ENCODE results near the gene PTBP2.

Gene PTBP2

GRCh38 chr1:96721416-96722160, at the start of gene PTBP2:
Gene PTBP2 (plus strand): TSS chr1:96721784. CDS start chr1:96721865, 81 bp downstream.
- no peak for TF ChIP-seq CTCF (IDR thresholded peaks at IDR 0.05; ENCODE audit: low read depth, low read length)
- no peaks in the 10 kb centered on the region for H3K9me3 ChIP-seq (ENCODE audit: severe bottlenecking)
- DNase-seq = peak; percentile 86
- H3K36me3 ChIP-seq = peaks cover 39% of the 10 kb centered on the region
- H3K27me3 ChIP-seq (ENCODE audit: insufficient read depth, low read depth, severe bottlenecking) = no peaks in the 10 kb centered on the region
- peak within 1 kb of the TSS; percentile 97 for H3K4me3 ChIP-seq (ENCODE audit: low read depth, low read length)
- peak within 1 kb of the TSS; percentile 96 for H3K27ac ChIP-seq

- no peak overlapping the region for H3K27ac ChIP-seq
- no peaks in the 10 kb centered on the region for H3K27me3 ChIP-seq (ENCODE audit: insufficient read depth, low read depth, severe bottlenecking)
- no peak for TF ChIP-seq CTCF (IDR thresholded peaks at IDR 0.05; ENCODE audit: low read depth, low read length)
- H3K9me3 ChIP-seq (ENCODE audit: severe bottlenecking) = no peaks in the 10 kb centered on the region
- no peak overlapping the region for H3K4me3 ChIP-seq (ENCODE audit: low read depth, low read length)
- no peak for DNase-seq
- H3K36me3 ChIP-seq = no peaks in the 10 kb centered on the region
These were observed 46.7 kb upstream of the PTBP2 start for GRCh38 chr1:96674915-96675314.

GRCh38 chr1:96682056-96682455, 39.5 kb upstream of the PTBP2 start:
- no peaks in the 10 kb centered on the region for H3K9me3 ChIP-seq (ENCODE audit: severe bottlenecking)
- TF ChIP-seq CTCF (IDR thresholded peaks at IDR 0.05; ENCODE audit: low read depth, low read length) = no peak
- no peak overlapping the region for H3K27ac ChIP-seq
- no peaks in the 10 kb centered on the region for H3K27me3 ChIP-seq (ENCODE audit: insufficient read depth, low read depth, severe bottlenecking)
- DNase-seq = no peak
- H3K36me3 ChIP-seq = no peaks in the 10 kb centered on the region
- H3K4me3 ChIP-seq (ENCODE audit: low read depth, low read length) = no peak overlapping the region

- H3K4me3 ChIP-seq (ENCODE audit: low read depth, low read length) = no peak overlapping the region
- H3K9me3 ChIP-seq (ENCODE audit: severe bottlenecking) = no peaks in the 10 kb centered on the region
- TF ChIP-seq CTCF (IDR thresholded peaks at IDR 0.05; ENCODE audit: low read depth, low read length) = no peak
- no peaks in the 10 kb centered on the region for H3K36me3 ChIP-seq
- no peak for DNase-seq
- no peak overlapping the region for H3K27ac ChIP-seq
- H3K27me3 ChIP-seq (ENCODE audit: insufficient read depth, low read depth, severe bottlenecking) = no peaks in the 10 kb centered on the region
These were observed 37.7 kb upstream of the PTBP2 start for GRCh38 chr1:96683931-96684330.

- no peaks in the 10 kb centered on the region for H3K27me3 ChIP-seq (ENCODE audit: insufficient read depth, low read depth, severe bottlenecking)
- no peak overlapping the region for H3K27ac ChIP-seq
- no peaks in the 10 kb centered on the region for H3K36me3 ChIP-seq
- no peaks in the 10 kb centered on the region for H3K9me3 ChIP-seq (ENCODE audit: severe bottlenecking)
- no peak for DNase-seq
- TF ChIP-seq CTCF (IDR thresholded peaks at IDR 0.05; ENCODE audit: low read depth, low read length) = no peak
- no peak overlapping the region for H3K4me3 ChIP-seq (ENCODE audit: low read depth, low read length)
These were observed 36.8 kb upstream of the PTBP2 start for GRCh38 chr1:96684744-96685143.

GRCh38 chr1:96688767-96689166, 32.8 kb upstream of the PTBP2 start:
- H3K36me3 ChIP-seq = no peaks in the 10 kb centered on the region
- DNase-seq = no peak
- TF ChIP-seq CTCF (IDR thresholded peaks at IDR 0.05; ENCODE audit: low read depth, low read length) = no peak

More at GRCh38 chr1:96688767-96689166, 32.8 kb upstream of the PTBP2 start:
- Histone ChIP-seq H3K27ac (no peak overlapping the region), H3K9me3 (ENCODE audit: severe bottlenecking) (peaks cover 5% of the 10 kb centered on the region), H3K27me3 (ENCODE audit: insufficient read depth, low read depth, severe bottlenecking) (no peaks in the 10 kb centered on the region), H3K4me3 (ENCODE audit: low read depth, low read length) (no peak overlapping the region)
